ENCODE measurements around the gene KDM2A.

The KDM2A gene

DNA sequence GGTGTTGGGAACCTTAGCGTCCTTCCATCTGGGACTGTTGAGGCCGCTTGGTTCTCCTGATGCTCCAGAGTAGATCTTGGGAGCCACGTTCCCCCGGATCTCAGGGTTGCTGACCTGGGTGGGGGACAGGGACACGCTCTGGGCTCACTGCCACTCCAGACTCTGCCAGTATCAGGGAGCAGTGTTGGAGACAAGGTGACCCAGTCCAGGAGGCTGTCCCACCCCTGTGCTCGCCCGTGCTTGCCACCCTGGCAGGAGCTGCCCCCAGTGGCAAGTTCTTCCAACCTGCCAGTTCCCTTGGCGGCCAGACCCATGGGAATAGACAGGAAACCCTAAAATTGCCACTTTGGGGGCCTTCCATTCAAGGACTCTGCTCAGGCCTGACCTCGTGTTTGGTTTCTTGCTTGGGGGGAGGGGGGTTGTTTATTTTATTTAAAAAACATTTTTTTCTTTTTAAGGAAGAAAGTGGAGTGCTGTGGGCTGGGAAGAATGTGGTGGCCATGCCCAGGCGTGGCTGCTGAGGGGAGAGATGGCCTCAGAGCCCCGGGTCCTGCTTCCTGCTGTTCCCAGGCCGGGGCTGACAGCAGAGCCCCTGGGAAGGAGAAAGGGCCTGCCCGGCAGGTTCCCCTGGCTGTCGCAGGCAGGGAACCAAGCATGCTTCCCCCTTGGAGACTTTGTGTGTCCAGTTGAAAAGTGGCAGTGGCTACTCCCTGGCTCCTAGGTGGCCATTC, 154.4 kb downstream of the KDM2A start:
- DNase-seq (ENCODE audit: low spot score) = no peak

DNA sequence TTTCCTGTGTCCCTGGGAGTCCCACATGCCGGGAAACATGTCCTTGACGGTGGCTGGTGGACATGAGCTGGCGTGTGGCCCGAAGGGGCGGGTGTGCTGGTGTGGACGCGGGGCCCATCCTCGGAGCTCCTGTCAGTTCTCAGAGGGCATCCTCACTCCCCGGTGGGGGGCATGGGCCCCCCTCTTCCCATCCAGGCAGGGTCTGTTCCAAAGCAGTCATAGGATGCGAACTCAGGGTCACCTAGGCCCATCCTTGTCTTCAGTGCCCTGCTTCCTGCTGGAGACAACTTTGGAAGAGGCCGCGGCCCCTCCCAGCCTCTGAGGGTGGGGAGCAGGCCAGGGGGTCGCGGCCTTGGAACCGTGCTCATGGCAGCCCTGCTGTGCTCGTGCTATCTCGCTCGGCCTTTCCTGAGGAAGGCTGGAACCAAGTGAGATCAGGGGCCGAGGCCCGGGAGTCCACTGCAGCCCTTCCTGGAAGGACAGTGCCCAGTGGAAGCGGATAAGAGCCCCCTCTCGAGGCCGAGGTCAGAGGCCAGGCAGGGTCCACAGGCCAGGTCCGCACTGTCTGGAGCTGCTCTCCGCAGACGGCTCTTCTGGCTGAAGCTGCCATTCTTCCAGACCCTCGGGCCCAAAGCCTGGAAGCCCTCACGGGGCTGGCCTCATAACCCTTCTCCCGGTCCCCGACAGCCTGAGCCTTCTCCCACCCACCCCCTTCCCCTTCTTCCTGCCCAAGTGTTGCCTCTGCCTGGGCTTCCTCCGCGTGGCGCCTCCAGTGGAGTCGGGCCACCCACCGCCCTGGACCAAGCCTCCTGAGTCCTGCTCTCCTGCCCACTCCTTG, 155.9 kb downstream of the KDM2A start:
- DNase-seq (ENCODE audit: low spot score) = no peak

DNA sequence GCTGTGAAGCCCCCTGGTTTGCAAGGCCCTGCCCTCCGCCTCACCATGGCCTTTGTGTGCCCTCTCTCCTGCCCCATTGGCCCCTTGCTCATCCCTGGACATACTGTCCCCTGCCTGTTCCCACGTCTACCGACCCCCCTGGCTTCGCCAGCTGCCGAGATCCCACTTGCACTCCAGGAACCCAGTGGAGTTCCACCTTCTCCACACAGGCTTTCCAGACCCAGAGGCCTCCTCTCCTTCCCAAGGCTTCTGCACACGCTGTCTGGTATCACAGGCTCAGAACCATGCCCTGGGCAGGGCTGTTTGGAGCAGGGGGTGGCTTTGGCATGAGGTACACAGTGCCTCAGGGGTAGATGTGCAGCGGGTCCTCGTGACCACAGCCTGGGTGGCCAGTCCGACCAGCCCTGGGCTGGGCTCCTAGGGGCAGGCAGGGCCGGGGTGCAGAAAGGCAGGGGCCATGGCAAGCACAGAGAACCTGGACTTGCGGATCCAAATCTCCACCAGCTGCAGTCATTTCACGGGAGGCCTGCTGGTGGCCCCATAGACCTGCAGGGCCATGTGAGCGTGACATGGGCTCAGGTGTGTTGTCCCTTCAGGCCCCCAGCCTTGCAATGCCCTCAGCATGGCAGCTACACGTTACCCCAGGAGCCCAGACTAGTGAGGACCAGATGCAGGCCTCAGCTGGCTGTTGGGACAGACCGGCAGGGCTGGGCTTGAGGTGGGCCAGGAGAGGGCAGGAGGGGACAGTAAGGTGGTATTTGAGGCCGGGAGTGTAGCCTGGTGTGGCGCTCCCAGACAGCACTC, 156.7 kb downstream of the KDM2A start:
- no peak for DNase-seq (ENCODE audit: low spot score)

DNA sequence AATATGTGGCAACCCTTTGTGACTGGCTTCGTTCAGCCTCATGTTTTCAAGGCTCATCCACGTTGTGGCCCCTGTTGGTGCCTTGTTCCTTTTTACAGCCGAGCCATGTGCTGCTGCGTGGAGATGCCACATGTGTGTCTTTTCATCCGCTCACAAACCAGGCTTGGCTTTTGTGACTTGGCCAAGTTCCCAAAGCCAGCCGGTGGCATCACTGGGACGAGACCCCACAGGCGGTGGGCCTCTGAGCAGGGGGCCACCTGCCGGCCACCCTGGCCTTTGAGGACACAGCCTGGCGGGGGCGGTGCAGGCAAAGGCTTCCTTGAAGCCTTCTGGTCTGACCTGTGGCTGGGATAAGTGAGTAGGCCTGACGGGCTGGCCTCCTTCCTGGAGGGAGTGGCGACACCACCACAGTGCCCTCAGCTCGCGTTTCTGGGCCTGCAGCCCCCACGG, 157.7 kb downstream of the KDM2A start:
- no peak for DNase-seq (ENCODE audit: low spot score)

DNA sequence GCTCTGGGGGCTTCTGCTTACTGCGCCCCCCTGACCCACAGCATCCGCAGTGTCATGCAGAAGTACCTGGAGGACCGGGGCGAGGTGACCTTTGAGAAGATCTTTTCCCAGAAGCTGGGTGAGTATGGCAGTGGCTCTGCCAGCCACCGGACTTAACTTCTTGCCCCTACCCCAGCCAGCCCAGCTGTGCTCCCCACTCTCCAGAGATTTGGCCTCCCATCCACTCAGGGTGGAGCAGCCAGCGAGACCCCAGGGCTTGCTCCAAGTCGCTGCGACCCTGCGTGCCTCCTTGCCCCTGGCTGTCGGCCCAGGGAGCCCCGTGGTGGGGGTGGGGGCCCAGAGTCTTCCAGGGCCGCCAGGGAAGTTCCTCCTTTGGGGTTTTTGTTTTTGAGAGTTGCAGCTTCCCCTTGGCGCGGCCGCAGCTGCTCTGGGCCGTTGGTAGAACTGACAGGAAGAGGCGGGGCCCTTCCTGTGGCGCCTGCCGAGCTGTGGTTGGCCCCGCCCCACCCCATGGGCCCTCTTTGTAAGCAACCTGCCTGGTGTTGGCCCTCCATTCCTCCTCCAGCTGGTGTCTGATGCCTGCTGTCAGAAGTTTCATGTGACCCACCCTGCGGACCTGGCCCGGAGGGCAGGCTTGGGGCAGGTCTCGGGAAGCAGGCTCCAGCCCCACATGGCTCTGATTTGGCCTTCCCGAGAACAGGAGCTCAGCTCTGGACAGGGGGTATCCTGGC, 158.3 kb downstream of the KDM2A start:
- DNase-seq (ENCODE audit: low spot score) = peak; percentile 64

DNA sequence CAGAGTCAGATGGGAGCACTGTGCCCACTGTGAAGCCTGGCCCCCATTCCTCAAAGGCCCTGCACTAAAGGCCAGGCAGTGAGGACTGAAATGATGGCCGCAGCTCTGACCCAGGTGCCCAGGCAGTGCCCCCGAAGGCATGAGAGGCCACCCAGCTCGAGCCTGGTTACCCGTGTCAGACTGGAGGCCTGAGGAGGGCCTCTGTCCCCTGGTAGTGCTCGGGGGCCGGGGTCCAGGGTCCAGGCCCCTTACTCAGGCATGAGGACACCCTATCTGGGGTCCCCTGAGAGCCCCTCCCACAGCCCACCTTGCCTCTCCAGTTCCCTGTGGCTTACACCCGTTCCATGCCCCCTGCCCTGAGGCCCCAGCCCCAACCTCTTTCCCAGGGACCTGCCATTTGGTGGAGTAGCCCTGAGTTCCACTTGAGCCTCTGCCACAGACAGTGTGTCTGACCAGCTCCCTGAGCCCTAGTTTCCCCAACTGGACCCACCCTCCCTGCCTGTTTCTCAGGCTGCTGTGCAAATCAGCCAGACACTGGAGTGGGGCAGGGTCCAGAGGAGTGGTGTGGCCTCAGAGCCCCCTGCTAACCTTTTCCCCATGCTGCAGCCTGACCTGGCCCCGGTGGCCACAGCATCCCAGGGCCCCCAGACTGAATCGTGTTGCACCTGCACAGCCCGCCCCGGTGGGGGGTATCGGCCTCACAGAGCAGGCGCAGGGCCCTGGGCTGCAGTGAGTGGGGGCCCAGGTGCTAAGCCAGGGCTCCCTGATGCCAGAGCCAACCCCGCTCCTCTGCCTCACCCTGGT, 159.3 kb downstream of the KDM2A start:
- DNase-seq (ENCODE audit: low spot score) = no peak

DNA sequence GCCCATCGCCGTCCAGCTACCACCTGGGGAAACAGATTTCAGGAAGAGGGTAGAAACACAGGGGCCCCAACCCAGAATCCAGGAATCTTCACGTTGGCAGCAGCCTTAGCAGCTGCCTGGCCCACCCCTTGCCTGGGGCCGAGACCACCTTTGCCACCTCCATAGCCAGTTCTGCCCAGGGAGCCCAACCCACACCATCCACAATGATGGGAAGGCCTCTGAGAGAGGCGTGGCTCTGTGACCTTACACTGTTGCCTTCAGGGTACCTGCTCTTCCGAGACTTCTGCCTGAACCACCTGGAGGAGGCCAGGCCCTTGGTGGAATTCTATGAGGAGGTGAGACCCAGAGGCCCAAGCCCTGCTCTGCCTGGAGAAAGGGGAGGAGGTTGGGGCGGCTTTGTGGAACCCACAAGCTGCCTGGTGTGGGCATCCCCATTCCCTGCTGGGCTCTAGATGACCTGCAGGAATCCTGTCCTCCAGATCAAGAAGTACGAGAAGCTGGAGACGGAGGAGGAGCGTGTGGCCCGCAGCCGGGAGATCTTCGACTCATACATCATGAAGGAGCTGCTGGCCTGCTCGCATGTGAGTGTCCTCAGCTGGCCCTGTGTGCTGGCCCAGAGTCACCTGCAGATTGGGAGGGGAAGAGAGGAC, 160.0 kb downstream of the KDM2A start:
- no peak for DNase-seq (ENCODE audit: low spot score)

DNA sequence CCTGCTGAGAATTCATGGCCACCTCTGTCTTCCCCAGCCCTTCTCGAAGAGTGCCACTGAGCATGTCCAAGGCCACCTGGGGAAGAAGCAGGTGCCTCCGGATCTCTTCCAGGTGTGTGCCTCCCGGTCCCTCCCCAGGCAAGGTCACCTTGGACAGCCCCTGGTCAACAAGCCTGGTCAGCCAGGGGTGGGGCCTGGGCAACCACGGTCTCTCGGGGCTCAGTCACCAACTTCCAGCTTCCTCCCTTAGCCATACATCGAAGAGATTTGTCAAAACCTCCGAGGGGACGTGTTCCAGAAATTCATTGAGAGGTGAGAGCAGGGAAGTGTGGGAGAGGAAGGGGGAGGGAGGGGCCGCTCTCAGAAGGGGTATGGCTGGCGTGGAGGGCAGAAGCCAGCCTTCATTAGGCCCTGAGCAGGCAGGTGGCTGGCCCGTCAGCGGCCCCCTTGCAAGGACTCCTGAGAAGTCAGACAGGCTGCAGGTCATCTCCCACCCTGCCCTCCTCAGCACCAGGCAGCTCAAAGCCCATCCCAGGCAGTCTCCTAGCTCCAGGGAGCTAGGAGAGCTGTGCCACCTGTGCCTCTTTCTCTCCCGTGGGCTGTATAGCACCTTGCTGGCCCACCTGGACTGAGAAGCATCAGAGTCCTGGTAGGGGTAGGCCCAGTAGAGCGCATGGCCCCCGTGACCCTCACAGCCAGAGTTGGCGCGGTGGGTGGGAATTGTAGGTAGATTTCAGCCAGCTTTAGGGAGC, 160.7 kb downstream of the KDM2A start:
- DNase-seq (ENCODE audit: low spot score) = no peak

DNA sequence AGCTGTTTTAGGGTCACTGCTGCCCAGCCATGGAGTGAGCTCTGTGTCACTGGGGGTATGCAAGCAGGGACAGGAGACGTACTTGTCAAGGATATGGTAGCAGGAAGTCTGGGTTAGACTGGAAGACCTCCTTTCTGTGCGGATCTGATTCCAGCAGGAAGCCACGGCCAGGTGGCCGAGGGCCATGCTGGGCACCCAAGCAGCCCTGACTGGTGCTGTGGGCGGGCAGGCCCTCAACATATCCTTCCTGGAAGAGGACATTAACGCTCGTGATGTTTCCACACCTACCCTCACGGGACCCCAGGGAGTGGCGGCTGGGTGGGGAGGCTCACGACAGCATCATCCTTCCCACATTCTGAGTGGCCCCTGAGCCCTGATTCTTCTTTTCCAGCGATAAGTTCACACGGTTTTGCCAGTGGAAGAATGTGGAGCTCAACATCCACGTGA, 161.3 kb downstream of the KDM2A start:
- no peak for DNase-seq (ENCODE audit: low spot score)

DNA sequence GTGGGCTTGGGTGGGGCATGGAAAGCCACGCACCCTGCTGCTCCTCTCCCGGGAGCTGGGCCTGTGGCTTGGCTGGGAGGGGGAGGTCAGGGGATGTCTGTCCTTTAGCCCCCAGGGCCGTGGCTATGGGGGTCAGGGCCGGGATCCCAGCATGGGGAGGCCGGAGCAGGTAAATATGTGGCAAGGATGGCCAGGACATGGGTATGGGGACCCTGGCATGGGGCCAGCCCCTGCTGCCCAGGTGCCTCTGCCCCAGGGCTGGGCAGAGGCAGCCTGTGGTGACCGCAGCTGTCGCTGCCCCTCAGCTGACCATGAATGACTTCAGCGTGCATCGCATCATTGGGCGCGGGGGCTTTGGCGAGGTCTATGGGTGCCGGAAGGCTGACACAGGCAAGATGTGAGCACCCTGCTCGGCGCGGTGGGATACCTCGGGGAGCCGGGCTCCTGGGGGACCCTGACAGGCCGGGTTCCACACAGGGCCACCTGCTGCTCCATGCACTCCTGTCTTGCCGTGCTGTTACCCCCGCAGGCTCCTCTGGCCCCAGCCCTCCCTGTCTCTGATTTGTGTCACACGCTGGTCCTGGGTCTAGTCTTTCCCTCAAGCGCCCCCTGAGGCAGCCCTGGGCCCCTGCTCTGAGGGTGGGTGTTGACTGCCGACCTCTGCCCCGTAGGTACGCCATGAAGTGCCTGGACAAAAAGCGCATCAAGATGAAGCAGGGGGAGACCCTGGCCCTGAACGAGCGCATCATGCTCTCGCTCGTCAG, 161.9 kb downstream of the KDM2A start:
- DNase-seq (ENCODE audit: low spot score) = no peak

DNA sequence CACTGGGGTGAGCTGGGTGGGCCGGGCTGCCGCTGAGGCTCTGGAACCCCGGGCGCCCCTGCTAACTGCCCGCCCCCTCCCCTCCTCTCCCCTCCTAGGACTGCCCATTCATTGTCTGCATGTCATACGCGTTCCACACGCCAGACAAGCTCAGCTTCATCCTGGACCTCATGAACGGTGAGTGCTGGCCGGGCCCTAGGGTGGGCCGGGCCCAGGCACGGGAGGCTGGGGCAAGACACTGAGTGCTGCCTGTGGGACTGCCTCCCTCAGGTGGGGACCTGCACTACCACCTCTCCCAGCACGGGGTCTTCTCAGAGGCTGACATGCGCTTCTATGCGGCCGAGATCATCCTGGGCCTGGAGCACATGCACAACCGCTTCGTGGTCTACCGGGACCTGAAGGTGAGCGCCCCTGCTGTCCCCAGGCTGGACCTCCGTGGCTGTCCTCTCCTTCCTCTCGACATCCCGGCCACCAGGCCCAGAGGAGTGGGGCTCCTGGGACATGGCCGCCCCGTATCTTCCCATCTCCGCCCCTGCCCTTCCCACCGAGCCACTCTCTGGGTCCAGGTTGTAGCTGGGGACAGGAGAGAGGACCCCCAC, 162.6 kb downstream of the KDM2A start:
- no peak for DNase-seq (ENCODE audit: low spot score)

DNA sequence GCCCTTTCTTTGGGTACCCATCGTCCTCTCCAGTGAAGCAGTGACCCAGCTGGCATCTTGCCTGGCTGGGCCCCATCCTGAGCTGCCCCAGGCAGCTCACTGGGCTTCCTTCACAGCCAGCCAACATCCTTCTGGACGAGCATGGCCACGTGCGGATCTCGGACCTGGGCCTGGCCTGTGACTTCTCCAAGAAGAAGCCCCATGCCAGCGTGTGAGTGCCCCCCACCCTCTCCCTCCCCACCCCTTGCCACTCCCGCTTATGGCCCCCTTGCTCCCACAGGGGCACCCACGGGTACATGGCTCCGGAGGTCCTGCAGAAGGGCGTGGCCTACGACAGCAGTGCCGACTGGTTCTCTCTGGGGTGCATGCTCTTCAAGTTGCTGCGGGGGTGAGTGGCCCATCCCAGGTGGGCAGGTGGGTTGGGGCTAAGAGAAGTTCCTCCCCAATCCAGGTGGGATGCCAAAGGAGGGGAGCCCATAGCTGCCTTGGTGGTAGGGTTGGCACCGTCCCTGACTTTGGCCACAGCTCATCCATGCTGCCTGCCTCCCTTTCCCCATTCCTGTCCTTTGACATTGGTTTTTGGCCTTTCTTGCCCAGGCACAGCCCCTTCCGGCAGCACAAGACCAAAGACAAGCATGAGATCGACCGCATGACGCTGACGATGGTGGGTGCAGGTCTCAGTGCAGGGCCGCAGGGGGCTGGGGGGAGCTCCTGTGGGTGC, 163.3 kb downstream of the KDM2A start:
- DNase-seq (ENCODE audit: low spot score) = no peak

DNA sequence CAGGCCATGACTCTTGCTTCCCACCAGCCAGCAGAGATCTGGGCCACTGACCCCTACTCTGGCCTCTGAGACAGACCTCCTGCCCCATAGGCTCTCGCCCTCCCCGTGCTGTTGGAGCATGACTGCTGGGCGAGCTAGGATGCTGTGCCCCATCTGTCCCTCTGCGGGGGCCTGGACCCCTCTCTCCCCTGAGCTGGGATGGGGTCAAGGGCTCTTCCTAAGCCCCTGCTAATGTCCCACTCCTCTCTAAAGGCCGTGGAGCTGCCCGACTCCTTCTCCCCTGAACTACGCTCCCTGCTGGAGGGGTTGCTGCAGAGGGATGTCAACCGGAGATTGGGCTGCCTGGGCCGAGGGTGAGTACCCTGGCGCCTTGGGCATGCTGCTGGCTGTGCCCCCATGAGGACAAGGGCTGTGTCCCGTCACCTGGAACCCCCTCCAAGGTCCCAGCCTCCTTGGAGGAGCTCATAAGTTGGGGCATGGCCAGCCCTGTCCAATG, 163.9 kb downstream of the KDM2A start:
- no peak for DNase-seq (ENCODE audit: low spot score)

DNA sequence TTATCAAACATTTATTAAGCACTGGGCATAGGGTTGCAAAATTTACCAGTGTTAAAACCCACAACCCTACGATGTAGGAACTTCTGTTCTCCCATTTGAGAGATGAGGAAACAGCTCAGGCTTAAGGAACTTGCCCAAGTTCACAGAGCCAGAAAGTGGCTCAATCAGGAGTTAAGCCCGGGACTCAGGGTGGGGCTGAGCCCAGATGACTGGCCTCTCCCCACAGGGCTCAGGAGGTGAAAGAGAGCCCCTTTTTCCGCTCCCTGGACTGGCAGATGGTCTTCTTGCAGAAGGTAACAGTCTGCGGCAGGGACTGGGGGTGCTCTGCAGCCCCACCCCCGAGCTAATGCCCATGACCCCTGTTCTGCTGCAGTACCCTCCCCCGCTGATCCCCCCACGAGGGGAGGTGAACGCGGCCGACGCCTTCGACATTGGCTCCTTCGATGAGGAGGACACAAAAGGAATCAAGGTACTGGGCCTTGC, 164.5 kb downstream of the KDM2A start:
- DNase-seq (ENCODE audit: low spot score) = no peak

DNA sequence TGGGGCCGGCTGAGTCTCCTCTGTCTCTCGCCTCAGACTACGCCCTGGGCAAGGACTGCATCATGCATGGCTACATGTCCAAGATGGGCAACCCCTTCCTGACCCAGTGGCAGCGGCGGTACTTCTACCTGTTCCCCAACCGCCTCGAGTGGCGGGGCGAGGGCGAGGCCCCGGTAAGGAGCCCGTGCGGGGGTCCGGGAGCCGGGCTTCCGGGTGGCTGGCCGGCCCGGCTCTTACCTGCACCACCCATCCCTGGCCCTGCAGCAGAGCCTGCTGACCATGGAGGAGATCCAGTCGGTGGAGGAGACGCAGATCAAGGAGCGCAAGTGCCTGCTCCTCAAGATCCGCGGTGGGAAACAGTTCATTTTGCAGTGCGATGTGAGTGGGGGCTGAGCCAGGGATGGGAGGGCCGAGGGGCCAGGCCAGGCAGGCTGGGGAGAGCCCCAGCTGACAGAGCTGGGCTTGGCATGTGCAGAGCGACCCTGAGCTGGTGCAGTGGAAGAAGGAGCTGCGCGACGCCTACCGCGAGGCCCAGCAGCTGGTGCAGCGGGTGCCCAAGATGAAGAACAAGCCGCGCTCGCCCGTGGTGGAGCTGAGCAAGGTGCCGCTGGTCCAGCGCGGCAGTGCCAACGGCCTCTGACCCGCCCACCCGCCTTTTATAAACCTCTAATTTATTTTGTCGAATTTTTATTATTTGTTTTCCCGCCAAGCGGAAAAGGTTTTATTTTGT, 165.9 kb downstream of the KDM2A start:
- DNase-seq (ENCODE audit: low spot score) = no peak

All from putamen (tissue), 1 donor.